ENCODE results near the gene MPDZ.

Gene MPDZ

GRCh38 chr9:13128266-13128860, 151.1 kb downstream of the MPDZ start:
- no peak for DNase-seq

DNA sequence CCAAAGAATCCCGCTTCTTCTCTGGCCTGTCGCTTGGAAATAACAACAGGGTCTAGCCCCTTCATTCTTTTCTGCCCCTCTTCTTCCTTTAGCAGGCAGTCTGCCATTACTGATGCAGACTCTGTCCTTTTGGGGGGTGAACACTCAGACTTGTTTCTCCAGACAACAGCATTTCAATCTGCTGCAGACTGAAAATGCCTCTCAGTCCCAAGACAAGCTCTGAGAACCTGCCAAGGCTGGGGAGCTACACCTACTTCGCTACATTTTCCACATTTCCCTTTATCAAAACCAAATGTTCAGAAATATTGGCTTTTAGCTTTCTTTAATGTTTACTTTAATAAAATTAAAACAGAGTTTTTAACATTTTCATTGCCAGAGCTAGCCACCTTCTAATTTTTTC, 152.4 kb downstream of the MPDZ start:
- no peak for DNase-seq

- DNase-seq: no peak
Measured at GRCh38 chr9:13125261-13125660, 154.2 kb downstream of the MPDZ start.

DNA sequence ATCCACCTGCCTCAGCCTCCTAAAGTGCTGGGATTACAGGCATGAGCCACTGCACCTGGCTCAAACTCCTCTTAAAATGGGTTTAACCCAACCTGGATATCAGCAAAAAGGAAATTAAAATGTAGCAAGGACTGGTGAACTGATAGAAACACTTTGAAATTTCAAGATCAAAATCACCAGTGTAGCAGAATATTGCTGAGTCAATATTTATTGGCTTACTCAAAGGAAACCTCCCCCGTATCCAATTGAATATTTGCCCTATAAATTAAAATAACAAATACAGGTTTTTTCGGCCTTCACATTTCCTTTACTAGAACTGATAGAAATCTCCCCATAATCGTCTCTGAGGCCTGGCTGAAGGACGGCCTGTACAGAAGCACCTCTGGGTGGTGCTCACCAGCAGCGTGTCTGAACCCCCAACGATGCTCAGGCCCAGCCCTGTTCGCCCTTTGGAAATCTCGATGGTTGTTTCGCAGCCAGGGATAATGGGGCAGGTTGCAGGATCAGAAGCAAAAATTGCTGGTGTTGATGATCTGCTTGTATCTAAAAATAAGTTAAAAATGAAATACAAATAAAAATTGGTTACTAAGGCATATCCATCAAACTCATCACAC, 156.6 kb downstream of the MPDZ start:
- DNase-seq: no peak

DNA sequence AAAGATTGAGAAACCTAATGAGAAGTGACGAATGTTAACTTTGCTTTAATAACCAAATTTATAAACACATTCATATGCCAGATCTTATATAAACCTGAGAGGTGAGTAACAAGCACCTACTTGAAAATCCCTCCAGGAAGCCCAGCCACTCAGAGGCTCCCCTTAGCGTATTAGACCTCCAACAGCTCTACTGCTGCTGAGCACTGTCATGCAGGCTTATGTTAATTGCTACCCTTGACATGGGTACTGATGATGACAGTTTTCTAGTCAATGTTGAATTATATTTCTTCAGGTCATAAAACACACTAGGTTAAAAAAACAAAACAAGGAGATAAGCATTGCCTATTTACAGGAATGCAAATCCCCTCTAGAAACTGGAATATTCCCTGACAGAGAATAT, 161.2 kb downstream of the MPDZ start:
- DNase-seq: no peak

GRCh38 chr9:13116292-13116691, 163.2 kb downstream of the MPDZ start:
- no peak for DNase-seq

DNA sequence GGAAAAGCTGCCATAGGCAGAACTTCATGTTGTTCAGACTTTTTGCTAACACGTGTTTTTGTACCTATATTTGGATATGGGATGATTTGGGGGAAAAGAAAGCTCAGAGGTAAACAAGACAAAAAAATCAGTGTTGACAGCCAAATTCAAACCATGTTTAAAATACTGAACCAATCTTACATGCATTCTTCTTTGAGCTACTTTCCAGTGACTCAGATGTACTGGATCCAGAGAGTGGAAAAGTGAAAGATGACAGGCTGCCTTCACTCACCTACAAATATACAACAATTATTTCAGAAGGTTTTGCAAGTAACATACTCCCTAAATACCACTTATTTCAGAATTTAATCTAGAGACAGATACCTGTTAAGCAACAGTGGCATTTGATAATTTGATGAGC, 165.7 kb downstream of the MPDZ start:
- DNase-seq: no peak

- no peak for DNase-seq
Measured at GRCh38 chr9:13113216-13113615, 166.3 kb downstream of the MPDZ start.

DNA sequence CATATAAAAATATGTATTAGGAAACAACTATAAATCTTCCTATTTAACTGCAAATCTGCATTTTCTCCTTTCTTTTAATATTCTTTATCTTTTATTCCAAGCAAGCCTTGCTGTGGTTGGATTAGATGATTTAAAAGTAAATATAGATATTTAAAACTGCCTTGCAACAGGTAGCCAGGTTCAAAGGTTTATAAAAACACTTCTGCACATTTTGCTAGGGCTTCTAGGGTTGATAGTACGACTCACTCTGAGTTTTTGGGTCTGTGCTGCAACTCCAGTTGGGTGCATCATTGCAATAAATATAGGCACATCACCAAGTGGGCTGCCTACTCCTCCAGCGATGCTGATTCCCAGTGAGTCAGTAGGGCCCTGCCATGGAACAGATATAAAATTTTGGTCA, 167.7 kb downstream of the MPDZ start:
- no peak for DNase-seq

GRCh38 chr9:13110766-13111417, 168.6 kb downstream of the MPDZ start:
- DNase-seq: no peak

DNA sequence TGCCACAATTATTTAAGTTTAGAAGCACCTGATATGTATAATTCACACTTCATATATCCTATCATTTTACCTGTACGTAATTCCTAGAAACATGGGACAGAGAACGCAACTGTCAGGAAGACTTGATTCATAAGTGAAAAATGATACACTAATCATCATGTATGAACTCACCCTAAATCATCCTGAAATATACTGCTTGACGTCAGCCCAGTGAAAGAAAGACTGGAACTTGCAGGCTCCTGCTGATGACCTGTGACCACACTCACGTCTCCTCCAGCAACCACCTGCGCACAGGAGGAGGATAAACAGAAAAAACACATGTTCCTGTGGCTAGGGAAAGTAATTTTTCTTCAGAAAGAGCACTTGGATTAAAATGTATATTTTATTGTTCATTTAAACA, 169.7 kb downstream of the MPDZ start:
- peak; percentile 19 to 23 for DNase-seq

- DNase-seq: no peak
Measured at GRCh38 chr9:13107008-13107407, 172.5 kb downstream of the MPDZ start.

GRCh38 chr9:13100914-13101572, 178.4 kb downstream of the MPDZ start:
- DNase-seq: no peak

DNA sequence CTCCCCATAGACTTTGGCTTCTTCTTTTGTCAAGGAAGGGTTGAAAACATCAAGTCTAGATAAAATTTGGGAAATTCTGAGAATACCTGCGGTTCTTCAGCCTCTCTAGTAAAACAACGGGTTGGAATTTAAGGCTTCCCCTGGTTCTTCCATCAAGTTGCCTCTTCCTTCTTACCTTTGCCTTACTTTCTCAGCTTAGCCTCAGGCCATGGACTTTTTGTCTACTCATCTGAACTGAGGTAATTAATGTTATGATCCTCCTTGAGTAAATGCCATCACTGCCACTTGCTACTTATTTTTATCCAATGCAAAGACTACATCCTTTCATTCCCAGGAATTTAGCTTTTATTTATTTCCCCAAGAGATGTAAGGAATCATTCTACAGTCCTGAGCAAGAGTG, 184.4 kb downstream of the MPDZ start:
- DNase-seq: no peak

- no peak for DNase-seq
Measured at GRCh38 chr9:13090628-13091027, 188.9 kb downstream of the MPDZ start.

GRCh38 chr9:13089666-13090065, 189.8 kb downstream of the MPDZ start:
- no peak for DNase-seq

DNA sequence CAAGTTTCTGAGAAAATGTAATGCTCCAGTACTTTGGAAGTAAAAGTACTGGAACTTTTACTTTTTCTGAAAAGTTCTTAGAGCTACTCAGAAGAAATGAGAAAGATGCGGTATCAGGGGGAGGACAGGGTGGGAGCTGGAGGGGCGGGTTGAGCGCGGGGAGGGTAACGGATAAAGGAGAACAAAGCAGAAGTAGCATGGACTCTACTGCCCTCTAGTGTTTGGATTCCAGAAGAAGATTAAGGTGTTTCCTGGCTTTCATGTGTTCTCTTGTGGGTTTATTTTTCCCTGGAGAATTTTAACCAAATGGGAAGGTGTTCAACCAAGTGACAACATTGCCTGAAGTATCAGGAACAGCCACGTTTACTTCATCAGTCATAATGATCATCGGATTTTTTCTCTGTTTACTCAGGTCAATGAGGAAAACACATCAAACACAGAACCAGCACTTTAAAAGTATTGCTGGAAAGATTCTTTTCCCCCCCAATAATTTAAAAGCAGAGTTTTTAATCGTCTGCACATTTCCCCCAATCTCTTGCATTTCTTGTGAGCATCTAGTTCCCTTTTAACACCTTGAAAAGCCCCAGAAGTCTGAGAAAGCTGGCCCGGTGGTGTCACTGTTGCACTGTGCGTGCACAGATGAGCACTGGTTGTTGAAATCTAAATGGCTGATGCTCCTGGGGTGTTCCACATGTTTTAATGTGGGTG, 190.6 kb downstream of the MPDZ start:
- peak in 1 of 2 experiments; percentile 31 for DNase-seq

- DNase-seq: no peak
Measured at GRCh38 chr9:13083963-13084528, 195.4 kb downstream of the MPDZ start.

GRCh38 chr9:13083366-13083765, 196.1 kb downstream of the MPDZ start:
- DNase-seq: no peak

DNA sequence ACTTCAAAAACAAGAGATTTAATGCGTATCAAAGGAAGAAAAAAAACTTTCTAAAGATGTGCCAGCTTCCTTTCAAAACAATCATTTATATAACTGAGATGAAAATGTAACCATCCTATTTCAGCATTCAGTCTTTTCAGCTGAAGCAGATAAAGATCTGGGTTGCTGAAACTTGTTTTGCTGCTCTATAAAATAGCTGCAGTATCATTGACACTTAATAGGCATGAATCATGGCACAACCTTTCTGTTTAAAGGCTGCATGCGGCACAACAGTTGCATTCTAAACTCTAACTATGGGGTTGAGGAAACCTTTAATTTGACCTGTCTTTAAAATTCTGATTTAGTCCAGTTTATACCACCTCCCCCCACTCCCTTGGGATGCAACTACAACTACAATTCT, 196.7 kb downstream of the MPDZ start:
- DNase-seq: no peak

GRCh38 chr9:13078164-13078563, 201.3 kb downstream of the MPDZ start:
- no peak for DNase-seq

DNA sequence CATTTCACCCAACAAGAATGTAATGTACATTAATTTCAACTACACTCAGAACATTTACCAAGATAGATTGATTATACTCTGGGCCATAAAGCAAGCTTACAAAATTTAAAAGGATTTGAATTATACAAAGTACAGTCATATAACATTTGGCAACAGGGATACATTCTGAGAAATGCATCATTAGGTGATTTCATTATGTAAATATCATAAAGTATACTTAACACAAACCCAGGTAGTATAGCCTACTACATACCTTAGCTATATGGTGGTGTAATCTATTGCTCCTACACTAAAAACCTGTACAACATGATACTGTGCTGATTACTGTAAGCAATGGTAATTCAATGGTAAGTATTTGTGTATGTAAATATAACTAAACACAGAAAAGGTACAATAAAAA, 202.9 kb downstream of the MPDZ start:
- no peak for DNase-seq

DNA sequence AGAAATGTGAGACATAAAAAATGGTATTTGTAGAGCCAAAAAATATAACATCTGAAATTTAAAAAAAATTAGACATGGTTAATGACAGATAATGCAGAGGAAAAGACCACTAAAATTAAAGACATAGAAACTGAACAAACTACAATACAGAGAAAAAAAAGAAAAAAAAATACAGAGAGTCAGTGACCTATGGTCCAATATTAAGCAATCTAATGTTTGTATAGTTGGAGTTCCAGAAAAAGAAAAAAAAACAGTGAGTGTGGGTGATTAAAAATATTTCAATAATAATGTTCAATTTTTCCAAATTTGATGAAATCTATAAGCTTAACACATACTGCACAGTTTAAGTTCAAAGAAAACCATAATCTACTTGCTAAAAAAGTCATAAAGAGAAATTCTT, 207.6 kb downstream of the MPDZ start:
- DNase-seq: no peak

Measured in SHP77 (cell line).